ENCODE results near the gene AKAP8. TPM values are rescaled to one million over a fixed set of nuclear protein-coding genes. Genes with fewer than 3 reads are reported as not detected.
"Not testable (repeated sequence)": the region's sequence is repeated elsewhere in the genome, so short reads cannot be mapped to it uniquely, and the experiment has no call there.

Gene AKAP8
- 38.3 TPM for total RNA-seq
- long read RNA-seq, transcript AKAP8-201 (14 exons, 3,670 nt): major isoform, 23 of 76 reads
- long read RNA-seq, partial matches to known transcripts: 35 of 76 reads
- long read RNA-seq, other reads (novel, unspliced or antisense): 17 of 76 reads

DNA sequence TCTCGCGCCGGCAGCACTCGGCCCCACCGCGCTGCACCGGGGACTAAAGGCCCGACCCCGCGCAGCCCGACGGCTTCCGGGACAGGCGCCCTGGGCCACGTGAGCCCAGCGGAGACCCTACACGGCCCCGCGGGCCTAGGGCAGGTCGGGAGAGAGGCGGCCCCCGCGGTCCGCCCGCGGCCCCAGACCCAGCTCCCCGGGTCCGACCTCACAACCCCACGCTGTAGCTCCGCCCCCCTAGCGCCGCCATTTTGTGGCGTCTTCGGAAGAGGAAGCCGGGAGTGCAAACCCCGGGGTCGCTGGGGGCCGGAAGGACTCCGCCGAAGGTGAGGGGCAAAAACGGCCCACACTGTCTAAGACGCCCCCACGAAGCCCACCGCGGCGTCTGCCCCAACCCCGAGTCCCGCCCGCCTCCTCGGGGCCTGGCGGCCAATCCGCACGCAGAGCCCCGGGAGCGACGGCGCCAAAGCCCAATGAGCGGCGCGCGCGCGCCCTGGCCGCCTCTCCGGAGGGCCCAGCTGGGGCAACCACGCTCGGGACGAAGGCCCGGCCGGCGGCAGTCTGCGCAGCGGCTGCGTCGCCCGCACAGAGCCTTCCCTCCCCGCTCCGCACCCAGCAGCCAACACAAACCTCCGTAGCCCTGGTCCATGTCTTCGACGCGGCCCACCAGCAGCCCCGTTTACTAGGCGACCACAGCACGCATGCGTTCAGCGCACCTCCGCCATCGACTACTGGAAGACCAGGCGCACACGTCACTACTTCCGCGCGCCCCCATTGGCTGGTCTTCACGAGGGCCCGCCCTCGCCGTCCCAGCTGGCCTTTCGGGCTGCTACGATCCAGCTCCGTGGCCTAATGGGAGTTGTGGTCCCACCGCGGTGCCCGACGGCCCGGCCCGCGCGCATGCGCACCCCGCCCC, at the start of gene AKAP8:
TSS of gene AKAP8 (minus strand) at position 705 of the 916 bp plus-strand sequence. CDS start at position 649, 56 bp downstream.
- DNase-seq (ENCODE audit: low spot score): peak; percentile 99

DNA sequence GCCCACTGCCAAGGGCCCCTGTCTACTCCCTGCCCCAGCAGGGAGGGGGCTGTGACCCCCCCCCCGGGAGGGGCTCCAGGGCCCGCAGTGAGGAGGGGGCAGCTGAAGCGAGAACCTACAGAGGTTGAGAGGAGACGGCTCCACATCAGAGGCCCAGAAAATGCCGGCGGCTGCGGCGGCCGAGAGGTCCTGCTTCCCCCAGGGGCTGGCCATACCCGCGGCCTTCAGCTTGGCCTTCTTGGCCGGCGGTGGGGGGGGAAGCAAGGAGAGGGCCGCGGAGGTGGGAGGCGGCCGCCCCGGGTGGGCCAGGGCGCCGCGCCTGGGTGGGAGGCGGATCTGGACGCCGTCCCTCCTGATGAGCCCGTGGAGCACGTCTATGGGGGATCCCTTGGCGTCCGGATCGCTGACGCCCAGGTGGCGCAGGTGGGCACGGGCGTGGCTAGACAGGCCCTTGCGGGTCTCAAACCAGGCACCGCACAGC, 48.4 kb upstream of the AKAP8 start:
- no peak for DNase-seq (ENCODE audit: low spot score)

DNA sequence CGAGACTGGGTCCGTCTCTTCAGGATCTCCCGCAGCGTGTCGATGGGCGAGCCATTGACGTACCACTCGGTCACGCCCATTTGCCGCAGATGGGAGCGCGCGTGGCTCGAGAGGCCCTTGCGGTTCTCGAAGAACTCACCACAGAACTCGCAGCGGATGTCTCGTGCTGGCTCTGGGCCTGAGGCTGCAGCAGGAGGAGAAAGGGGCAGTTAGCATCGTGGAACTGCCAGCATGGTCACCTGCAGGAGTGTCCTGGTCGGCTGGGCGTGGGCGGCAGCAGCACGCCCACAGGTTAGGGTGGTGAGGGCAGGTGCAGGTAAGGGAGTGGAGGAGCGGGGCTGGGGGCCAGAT, 47.7 kb upstream of the AKAP8 start:
- no peak for DNase-seq (ENCODE audit: low spot score)

DNA sequence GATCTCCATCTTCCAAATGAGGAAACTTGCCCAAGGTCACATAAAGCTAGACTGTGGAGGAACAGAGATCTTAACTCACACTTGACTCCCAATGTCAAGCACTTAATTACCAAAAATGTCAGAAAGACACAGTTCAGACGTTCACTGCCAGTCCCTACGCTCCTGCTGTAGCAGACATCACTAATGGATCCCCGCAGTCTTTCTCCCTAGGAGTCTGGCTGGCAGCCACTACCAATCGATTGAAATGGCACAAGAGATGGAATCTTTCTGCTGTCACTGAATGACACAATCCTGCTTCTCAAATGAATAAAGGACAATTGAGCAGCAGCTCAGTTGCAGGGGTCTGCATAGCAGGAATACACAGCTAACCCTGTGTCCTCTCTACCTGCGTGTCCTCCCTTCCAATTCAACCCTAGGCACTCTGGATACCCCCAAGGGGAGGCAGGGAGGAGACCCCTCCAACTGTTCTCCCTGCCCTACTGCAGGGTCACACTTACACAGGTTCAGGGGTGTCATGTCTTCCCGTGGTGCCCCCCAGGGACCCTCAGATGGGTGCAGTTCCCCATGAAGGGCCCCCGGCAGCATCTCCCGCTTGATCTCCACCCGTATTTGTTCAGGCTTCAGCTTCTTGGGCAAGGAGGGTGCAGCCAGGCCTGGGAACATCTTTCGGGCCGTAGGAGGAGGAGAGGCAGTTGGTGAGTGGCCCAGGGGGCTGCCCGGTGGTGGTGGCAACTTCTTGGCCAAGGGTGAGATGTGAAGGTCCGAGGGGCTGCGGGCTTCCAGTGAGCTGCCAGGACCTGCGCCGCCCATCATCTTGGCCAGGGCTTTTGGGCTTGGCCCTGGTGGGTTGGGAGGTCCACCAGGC, 47.1 kb upstream of the AKAP8 start:
- DNase-seq (ENCODE audit: low spot score): no peak

DNA sequence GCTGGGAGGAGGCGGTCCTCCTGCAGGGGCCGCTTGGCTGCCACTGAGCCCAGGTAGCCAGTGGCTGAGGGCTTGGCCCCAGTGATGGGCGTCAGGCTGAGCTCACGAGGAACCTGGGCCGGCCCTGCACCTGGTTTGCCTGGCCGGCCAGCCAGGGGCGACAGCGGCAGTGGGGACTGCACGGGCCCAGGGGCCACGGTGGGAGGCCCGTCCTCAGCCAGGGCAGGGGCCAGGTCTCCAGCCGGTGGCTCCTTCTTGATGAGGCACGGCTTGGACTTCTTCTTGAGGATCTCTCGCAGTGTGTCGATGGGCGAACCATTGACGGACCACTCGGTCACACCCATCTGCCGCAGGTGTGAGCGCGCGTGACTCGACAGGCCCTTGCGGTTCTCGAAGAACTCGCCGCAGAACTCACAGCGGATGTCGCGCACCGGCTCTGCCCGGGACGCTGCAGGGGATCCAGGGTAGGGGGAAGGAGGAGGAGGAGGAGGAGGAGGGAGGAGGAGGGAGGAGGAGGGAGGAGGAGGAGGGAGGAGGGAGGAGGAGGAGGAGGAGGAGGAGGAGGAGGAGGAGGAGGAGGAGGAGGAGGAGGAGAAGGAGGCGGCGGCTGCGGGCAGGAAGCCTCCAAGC, 45.8 kb upstream of the AKAP8 start:
- no peak for DNase-seq (ENCODE audit: low spot score)

DNA sequence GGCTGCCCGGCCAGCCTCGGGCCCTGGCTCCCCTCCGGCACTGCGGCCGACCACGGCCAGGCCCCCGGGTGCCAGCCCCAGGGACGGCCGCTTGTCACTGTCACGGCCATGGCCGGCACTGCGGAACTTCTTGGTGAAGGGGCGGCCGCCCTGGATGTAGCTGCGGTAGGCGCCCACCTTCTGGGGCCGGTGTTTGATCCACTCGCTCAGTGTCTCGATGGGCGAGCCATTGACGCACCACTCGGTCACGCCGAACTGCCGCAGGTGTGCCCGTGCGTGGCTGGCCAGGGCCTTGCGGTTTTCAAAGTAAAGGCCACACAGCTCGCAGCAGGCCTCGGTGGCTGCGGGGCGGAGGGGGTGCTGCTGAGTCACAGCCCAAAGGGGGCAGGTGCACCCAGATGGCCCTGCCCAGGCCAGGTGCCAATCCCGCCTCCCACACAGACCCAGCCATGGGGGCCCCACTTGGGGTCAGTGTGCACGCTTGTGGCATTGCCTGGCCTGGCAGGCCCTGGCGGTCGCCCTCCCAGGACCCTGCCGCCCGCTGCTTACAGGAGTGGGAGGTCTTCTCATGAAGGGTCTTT, 45.2 kb upstream of the AKAP8 start:
- no peak for DNase-seq (ENCODE audit: low spot score)

DNA sequence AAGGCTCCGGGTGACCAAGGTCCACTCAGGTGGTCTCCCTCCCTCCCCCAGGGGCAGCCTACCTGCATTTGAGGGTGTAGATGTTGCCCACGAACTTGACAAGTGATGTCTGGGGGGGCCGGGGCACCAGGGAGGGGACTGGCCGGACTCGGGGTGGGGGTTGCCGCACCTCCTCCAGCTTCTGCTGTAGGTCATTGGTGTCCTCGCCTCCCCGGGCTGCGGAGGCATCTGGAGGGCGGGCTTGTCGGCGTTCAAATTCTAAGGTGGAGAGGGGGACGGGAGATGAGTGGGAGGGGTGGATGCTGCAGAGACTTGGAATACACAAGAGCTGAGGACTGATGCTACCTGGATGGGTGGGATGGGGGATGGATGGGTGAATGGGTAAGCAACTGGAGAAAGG, 44.5 kb upstream of the AKAP8 start:
- DNase-seq (ENCODE audit: low spot score): no peak

DNA sequence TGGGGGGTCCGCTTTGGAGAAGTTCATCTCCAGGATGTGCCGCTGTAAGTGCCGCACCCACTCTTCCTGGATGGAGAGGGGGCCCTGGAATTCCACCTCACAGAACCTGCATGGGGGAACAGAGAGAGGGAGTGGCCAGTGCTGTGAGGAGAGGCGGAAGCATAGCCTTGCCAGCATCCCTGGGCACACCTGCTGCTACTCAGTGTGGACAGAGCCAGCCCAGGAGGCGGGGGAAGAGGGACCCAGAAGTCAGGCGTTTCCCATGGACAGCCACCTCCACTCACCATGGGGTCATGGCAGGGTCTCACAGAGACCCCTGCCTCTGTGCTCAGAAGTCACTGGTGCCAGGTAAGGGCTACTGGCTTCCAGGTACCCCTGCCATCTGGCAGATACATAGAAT, 43.5 kb upstream of the AKAP8 start:
- no peak for DNase-seq (ENCODE audit: low spot score)

DNA sequence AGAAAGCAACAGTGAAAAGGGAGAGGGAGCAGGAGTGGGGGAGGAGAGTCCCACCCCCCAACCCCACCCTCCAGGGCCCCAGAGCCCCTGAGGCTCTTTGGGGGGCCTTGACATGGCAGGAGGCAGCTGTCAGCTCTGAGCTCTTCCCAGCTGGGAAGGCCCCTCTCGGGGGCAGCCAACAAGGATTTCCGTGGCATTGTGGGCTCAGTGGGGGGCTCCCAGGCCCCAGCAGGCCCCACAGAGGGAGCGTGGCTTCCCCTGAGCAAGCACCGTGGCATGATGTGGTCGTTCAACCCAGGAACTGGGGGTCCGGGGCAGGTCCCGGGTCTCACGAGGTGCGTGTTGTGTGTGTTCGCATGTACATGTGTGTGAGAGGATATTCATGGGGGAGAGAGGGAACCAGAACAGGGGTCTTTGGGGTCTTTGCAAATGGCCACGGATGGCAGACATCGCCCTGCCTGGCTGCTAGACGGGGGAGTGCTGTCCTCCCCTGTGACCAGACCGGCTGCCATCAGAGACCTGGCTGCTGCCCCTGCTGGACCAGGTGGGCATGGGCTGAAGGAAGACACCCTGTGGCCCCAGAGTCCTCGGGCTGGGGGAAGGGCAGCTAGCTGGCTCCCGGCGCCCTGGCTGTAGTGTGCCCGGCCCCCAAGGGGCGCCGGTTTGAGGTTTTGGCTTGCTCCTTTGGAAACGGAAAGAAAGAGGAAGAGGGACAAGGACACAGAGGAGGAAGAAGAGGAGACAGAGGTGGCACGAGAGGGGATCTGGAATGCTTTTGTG, 42.9 kb upstream of the AKAP8 start:
- DNase-seq (ENCODE audit: low spot score): peak; percentile 75

DNA sequence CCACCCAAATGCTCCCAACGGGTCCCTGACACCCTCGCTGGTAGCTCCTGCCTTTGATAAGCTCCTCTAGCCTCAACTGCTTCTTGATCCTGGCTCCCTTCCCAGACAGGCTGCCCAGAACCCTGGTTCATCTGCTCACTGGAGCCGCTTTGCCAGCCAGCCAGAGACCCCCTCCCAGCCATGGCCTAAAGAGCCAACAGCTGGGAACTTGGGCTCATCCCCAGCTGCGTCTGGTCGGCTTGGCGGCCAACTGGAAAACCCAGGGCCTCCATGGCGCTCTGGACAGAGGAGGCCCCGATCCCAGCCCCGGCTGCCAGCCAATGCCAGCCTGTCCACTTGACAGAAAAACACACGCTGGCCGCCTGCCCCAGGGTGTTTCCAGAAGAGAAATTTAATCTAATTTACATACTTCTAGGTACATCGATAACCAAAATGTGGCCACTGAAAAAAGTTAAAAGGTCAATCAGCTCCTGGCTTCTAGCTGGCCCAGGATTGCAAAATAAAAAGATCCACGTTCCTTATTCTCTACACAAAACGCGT, 42.2 kb upstream of the AKAP8 start:
- DNase-seq (ENCODE audit: low spot score): no peak

DNA sequence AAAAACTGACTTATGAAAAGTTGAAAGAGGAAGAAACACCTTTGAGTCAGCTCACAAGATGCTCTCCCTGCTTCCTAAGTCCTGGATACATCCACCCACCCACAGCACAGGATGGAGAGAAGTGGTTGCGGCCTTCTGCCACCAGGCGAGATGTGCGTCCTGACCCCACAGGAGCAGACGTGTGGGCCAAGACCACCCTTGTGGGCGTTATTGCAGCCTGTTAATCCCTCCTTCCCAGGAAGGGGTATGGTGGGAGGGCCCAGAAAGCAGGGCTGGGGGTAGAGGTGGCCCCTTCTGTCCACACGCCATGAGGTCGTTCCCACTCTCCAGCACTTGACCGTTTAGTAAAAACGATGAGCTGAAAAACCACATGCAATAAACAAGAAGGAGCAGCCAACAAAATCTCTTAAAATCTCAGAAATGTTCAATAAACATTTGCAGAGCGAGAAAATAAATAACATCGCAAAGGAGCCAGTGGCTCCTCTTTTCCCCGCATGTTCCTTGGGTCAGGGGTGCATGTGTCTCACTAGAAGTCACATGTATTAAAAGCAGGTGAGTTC, 41.6 kb upstream of the AKAP8 start:
- DNase-seq (ENCODE audit: low spot score): no peak

DNA sequence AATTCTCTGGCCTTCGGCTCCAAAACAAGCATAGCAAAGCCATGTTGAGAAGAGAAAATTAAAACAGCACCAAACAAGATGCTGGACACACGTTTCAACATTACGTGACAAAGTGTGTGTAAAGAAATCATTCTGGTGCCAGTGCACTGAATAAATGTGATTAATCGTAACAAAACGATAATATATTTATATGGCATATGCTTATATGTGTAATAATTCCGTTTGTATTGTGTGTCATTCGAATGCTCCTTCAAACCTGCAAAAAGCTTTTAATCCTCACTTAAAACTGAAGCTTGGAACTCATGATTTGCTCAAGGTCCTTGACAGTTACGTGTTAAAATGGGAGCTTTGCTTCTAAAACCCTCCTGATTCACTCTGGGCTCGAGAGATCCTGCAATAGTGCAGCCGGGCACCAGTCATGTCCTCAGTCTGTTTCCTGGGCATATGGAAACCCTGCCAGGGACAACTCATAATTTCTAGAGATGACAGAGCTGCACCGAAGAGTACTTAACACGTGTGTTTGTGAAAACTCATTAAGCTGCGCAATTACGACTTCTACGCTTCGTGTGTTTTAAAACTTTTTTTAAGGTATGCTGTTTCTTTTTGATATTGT, 39.9 kb upstream of the AKAP8 start:
- no peak for DNase-seq (ENCODE audit: low spot score)

DNA sequence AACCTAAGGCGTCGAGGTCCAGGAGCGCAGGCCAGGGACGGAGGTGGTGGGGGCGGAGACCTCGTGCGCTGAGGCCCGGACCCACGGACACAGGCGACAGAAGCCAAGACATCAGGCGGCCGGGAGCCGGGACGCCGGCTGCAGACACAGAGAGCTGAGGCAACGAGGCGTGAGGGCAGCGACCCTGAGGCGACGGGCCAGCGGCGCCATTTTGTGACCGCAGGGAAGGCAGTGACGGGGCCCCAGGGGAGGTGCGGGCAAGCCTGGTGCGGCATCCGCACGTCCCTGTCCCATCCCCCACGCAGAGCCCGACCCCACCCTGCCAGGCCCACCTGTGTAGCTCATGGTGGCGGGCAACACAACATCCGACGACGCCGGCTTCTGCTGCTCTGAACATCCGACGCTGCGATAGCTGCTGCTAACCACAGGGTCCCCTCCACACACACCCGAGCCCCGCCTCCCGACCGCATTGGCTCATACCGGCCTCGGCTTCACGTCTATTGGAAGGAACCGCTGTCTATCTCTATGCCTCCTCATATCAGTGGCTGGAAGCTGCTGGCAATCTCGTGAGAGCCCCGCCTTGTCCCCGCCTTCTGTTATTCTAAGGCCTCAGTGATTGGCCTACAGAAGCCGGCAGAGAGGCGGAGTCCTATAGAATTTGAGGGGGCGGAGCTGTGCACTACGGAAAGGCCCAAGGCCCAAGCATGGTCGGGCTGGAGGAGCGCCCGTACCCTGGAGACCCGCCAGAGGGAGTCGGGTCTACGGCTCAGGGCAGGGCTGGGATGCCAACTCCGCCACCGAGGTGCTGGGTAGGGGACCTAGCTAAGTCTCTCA, 39.2 kb upstream of the AKAP8 start, which contains the start of gene AKAP8L:
TSS of gene AKAP8L (minus strand) at position 410 of the 834 bp plus-strand sequence. CDS start at position 345, 65 bp downstream.
- peak; percentile 99 for DNase-seq (ENCODE audit: low spot score)

DNA sequence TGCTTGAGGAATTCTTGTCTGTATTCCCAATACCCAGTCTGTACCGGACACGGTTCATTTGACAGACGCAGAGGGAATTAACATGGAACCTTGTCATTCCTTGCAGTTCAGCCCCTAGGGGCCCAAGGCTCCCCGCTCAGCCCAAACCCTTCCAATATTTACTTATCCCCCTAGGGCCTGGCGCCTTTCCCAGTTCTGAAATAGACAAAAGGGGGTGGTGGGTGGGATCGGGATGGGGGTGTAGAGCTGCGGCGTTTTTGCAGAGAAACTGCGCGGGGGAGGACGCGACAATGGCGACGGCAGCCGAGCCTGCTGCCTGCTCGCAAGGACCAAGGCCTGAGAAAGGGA, 38.6 kb upstream of the AKAP8 start:
- no peak for DNase-seq (ENCODE audit: low spot score)

DNA sequence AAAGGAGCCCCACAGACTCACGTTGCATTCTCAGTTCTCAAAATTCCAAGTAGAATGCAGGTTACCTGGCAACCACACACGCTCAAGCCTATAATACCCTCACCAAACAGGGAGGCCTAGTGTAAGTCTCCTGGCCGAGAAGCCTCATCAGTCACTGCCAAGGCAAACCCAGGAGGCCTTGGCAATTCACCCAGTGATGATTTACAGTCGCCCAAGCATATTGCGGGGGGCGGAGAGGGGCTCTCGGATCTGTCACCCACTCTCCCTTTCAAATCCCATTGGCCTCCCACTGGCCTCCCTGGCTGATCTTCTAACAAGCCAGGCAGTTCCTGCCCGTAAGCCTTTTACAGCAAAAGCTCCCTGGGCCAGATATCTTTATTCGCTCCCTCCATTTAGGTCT, 38.1 kb upstream of the AKAP8 start:
- no peak for DNase-seq (ENCODE audit: low spot score)

DNA sequence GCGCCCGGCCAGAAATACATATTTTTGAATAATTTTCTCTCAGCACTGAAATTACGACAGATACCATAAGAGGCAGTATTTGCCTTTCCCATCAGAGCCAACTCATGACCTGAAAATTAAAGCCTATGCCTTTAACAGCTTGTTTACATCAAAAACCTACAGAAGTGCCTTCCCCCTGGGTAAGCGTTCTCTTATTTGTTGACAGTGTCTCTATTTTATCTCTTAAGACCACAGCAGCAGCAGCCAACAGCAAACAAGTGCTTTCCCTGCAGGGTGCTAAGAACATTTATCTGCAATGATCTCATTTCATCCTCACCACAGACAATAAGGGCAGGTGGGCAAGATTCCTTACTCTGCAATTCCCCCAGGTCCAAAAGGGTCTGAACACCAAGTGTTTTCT, 33.2 kb upstream of the AKAP8 start:
- no peak for DNase-seq (ENCODE audit: low spot score)

DNA sequence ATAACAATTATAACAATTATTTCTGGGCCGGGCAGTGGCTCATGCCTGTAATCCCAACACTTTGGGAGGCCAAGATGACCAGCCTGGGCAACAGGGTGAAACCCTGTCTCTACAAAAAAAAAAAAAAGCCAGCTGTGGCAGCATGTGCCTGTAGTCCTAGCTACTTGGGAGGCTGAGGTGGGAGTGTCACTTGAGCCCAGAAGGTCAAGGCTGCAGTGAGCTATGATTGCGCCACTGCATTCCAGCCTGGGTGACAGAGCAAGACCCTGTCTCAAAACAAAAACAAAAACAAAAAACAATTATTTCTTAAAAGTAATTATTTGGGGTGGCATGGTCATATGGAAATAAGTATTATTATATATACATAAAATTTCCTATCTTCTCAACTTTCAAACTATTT, 31.8 kb upstream of the AKAP8 start:
- DNase-seq (ENCODE audit: low spot score): not testable (repeated sequence)

DNA sequence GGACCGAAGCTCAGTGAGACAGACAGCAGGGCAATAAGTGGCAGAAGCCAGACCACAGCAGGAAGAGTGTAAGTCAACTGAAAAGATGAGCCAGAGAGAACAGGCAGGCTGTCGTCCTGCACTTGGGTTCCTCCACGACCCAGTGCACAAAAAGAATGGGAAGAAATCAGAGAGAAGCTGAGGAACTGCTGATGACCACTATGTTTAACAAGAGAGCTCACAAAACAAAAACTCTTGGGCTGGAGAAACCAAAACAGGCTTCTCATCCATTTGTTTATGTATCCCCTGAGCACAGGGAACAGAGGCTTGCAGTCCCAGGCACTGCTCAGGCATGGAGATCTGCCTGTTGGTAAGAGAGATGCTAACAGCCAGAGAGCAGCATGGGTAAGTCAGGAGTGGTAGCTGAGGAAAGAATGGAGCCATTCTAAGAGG, 25.2 kb upstream of the AKAP8 start:
- peak; percentile 72 for DNase-seq (ENCODE audit: low spot score)

Data from mesenteric fat pad (tissue), 1 donor.